Measurements from ENCODE around the gene AGPS.
"Not testable (repeated sequence)": the region's sequence is repeated elsewhere in the genome, so short reads cannot be mapped to it uniquely, and the experiment has no call there.

Gene AGPS

DNA sequence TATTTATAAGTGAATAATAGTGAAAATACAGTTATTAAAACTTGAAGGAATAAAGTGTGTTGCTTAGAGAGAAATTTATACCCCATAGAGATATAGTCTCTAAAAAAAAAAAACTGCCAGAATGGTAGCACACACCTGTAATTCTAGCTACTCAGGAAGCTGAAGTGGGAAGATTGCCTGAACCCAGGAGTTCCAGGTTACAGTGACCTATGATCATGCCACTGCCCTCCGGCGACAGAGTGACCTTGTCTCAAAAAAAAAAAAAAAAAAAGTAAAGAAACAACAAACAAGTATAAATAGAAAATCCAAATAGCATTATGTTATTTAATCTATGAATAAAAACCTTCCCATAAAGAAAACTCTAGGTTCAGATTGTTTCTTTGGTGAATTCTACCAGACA, 7.4 kb upstream of the AGPS start:
- no peak for DNase-seq (ENCODE audit: low spot score)

DNA sequence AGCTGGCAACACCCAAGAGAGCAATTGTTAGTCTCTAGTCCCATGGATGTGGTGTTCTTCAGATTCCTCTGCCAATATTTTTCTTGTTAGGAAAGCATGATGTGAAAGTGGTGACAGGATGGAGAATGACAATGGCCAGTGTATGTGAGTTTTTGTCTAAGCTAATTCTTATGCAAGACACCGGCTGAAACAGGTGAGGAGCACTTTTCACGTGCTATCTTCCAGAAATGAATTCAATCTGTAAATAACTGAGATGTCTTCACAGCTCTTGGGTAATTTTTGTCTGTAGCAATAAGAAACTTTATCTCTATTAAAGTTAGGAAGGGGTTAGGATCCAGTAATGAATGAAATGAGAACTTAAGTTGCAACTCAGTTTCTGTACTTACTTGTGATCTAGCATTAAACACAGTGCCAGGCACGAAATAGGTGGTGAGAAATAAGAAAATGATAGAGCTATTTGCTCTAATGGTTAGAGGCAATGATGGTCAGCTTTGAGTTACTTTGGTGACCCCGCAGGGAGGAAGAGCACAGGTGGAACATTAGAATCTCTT, 676 bp upstream of the AGPS start:
- no peak for DNase-seq (ENCODE audit: low spot score)

DNA sequence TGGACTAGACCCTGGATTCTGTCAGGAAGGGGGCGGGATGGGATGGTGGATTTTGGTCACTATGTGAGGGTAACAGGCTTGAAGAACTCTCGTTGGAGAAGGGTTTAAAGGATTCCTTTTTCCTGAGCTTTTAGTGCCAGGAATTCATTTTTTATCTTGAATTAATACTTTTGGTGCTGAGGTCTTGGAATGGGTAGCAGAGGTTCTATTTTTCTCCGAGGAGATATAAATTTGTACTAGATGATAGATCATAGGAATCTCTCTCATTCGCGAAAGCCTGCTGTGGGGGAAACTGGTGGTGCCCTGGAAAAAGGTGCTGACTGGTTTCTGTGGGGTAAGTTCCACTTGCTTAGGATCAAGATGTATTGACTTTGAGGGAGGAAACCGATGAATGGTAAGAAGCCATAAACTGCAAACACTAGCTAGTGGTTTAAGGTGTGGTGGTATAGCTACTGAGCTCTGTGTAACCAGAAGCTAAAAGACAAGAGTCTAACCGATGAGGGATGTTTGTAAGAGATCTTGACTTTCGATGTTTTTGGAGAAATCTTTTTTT, 706 bp downstream of the AGPS start:
- DNase-seq (ENCODE audit: low spot score): no peak

DNA sequence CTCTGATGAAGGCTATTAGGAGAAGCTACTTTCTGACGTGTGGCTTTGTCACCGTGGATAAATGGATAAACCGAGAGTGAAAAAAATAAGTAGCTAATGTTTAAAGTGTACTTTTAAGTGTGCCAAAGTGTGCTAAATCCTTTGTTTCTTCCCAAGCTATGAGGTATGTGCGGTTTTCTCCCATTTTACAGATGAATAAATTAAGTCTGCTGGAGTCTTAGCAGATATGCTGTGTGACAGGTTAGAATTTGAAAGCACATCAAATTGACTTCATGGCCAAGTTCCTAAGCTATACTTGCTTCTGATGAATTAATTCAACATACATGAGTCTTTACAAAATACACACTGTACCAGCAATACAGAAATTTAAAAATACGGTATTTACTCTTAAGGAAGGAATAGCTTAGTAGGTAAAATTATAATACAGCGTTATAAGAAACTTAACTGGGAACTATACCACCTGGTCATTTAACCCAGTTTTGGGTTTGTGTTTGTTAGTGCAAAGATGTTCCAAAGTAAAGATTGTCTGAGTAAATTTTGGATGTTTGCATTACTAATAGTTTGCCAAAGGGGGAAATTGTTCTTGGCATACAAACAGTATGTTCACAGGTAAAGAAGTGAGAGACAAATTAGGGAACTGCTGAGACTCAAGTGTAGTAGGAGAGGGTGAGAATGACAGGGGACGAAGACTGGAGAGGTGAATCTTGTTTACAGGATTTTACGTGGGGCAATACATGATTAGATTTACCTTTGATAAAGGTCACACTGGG, 1.4 kb downstream of the AGPS start:
- DNase-seq (ENCODE audit: low spot score): no peak

DNA sequence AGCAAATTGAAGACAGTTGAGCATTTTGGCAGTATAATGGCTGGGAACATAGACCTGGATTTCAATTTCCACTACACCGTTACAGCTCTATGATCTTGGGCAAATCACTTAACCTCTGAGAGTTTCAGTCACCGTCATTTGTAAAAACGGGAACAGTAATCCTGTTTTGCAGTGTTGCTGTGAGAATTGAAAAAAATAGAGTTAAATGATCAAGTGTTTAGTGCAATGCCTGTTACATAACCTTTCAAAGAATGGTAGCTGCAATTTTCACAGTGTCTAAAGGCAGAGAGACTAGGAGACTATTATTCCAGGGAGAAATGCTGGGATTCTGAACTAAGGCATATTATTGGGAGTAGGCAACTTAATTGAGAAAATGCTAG, 2.0 kb downstream of the AGPS start:
- no peak for DNase-seq (ENCODE audit: low spot score)

DNA sequence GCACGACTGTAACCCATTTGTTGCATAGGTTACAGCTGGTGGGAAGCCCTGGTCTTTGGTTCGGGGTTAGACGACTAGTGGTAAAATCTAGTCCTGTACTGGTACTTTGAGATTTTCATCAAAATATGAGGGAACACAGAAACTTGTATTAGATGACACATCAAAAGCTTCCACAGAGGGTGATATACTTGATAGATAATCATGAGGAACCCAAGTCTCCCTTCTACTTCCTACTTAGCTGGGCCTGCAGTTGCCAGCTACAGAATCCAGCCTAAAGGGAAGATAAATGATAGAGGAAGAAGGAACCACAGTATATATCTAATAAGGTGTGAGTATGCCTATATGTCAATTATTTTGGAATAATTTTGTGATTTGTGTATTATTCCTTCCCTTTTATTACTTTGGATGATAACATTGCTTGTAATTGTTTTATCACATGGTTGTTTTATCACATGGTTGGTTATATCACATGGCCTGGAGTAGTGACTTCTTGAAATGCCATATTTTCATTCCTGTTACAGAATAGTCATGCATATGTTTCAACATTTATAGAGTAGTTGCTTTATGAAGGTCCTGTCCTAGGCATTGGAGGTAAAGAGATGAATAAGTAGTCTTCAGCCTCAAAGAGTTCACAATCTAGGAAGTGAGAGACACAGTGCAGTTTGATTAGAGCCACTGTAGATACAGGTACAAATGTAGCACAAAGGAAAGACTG, 2.9 kb downstream of the AGPS start:
- DNase-seq (ENCODE audit: low spot score): no peak

DNA sequence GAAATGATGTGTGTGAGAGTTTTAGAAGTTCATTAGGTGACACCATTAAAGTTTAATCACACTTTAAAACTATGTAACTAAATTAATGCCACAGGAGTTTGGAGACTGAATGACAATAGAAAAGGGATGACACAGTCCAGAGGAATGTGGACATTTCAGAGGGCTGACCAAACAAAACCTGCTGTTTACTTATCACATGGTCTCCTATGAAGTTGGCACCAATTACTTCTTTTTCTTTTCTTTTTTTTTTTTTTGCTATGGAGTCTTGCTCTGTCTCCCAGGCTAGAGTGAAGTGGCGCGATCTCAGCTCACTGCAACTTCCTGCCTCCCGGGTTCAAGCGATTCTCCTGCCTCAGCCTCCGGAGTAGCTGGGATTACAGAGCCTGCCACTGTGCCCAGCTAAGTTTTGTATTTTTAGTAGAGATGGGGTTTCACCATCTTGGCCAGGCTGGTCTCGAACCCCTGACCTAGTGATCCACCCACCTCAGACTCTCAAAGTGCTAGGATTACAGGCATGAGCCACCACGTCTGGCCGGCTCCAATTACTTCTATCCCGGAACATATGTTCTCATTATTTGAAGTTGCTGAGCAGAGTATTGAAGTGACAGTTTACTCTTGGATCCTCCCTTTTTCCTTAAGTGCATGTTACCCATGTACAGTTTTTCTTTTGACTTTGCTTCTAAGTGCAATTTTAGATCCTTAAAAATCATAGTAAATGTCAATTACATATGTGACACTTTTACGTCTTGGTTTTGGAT, 4.3 kb downstream of the AGPS start:
- DNase-seq (ENCODE audit: low spot score): no peak

DNA sequence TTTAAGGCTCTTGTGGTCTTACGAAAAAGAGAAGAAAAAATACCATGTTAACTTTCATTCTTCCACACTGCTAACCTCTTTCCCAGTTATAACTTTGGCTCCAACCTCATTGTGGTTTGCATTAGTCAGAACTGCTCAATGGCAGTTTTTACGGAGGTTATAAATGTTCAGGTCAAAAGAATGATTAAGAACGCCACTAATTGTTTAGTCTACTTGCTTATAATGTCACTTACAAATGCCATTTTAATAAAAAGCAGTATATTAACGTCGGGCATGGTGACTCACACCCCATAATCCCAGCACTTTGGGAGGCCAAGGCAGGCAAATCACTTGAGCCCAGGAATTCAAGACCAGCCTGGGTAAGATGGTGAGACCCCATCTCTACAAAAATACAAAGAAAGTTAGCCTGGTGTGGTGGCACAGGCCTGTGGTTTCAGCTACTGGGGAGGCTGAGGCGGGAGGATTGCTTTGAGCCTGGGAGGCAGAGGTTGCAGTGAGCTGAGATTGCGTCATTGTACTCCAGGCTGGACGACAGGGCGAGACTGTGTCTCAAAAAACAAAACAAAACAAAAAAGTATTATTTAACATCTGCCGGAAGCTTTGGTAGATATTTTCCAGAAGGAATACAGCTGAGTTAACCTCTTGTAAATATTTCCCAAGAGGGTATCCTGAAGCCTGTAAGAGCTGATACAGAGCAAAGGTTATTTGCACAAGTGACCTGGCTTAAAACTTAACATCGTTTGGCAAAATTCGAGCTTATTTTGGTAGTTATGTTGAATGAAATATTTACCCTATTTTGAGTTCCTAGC, 5.1 kb downstream of the AGPS start:
- DNase-seq (ENCODE audit: low spot score): peak; percentile 35

DNA sequence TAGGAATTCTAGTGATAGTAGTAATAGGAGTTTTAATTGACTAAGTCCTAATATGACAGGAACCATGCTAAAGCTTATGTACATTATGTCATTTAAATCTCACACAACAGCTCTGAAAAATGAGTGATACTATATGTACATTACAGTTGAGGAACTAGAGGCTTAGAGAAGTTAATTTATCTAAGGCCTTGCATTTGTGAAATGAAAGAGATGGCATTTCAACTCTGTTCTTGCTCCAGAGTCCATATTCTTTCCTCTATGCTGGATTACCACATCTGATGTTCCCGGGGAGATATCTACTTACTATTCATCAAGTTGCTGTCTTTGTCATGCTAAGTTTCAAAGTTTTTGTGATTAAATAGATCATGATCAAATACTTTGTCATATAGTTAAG, 5.7 kb downstream of the AGPS start:
- no peak for DNase-seq (ENCODE audit: low spot score)

DNA sequence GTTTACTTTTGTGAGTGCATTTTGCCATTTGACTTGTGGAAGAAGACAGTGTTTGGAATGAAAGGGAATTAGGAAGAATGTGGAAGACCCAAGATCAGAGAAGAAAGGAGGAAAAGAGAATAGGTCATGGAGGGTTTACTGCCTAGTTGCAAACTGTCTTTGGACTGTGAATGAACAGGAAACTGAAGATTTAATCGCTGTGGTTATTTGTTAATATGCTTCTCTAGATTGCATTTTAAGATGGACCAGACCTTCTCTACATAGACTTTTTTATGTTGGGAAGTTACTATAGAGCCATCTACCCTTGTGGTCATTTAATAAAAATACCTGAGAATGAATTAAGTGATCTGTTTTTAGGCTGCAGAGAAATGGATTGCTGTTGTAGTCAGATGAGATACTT, 6.2 kb downstream of the AGPS start:
- DNase-seq (ENCODE audit: low spot score): no peak

DNA sequence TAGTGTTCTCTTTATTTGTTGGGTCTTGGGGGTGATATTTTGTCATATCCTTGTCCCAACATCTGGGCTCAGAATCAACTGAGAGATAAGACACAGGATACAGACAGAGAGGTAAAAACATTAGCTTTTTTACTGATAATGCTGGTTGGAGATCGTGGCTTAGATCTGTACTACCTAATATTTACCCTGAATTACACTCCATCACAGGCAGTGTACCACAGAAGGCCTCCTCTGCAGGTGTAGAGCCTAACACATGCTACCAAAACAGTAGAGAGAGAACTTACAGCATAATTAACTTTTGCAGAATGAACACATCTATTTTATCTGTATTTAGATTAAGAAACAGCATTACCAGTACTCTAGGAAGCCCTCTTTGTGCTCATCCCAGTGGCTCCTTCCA, 6.8 kb downstream of the AGPS start:
- DNase-seq (ENCODE audit: low spot score): no peak

DNA sequence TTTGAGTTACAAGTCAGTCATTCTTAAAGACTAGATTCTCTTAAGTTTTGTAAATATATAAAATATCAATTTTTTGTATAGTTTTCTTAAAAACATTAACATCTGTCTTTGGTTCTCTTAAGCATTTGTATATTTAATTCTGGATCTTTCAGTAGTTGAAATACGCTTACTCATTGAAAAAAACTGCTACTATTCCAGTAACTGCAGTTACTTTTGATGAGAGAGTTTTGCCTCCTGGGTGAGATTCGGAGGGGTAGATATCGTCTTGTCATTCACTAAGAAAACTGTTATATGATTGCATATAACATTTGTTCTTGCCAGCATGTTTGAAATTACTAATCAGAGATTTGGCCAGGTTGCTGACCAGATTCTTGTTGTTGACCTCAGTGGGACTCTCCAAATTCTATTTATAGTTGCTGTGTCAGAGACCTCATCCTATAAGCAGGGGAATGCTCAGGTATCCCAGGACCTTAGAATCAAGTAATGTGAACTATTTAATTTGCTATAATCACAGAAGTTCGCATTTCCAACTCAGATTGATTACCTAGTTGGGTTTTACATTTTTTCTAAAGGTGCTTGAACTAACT, 7.9 kb downstream of the AGPS start:
- no peak for DNase-seq (ENCODE audit: low spot score)

DNA sequence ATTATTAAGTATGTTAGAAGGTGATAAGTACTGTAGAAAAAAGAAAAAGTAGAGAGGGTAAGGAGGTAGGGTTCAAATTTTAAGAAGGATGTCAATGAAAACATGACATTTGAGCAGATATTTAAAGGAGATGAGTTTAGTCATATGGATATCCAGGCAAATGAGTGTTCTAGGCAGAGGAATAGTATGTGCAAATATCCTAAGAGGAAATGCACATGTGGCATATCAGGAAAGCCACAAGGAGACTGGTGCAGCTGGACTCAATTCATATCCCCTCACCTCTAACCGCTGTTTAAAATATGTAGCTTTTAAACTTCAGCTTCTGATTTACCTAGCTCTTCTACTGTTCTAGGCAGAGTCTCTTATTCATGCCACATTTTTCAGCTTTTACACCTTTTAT, 9.5 kb downstream of the AGPS start:
- DNase-seq (ENCODE audit: low spot score): no peak

DNA sequence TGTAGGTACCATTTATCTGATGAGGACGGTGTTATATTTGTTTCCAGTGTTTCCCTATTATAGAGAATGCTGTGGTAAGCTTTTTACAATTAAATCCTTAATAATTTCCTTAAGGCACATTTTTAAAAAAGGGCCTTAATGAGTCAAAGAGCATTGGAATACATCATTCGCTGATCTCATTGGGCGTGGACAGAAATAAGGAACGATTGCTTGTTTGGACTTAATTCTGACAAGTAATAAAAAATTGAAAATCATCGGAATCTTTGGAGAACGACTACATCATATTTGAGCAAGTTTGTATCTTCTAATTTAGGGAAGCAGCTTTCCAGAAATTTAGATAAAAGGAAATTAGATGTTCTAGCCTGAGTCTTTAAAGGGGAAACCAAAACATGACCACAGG, 11.3 kb downstream of the AGPS start:
- DNase-seq (ENCODE audit: low spot score): no peak

DNA sequence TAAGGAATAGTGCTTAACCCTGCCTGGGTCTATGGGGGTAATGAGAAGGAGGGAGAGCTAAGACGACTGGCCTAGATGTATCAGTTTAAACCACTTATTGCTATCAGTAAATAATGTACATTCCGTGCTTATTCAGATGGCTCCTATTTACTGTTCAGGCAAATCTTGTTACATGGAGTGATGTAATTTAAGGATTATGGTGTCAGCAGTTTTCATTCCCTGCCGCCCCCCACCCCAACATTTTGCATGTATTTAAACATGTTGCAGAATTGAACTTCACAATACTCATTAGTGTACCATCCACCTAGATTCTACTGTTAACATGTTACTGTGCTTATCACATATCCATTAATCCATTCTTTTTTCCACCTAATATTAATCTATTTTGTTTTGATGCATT, 11.7 kb downstream of the AGPS start:
- no peak for DNase-seq (ENCODE audit: low spot score)

DNA sequence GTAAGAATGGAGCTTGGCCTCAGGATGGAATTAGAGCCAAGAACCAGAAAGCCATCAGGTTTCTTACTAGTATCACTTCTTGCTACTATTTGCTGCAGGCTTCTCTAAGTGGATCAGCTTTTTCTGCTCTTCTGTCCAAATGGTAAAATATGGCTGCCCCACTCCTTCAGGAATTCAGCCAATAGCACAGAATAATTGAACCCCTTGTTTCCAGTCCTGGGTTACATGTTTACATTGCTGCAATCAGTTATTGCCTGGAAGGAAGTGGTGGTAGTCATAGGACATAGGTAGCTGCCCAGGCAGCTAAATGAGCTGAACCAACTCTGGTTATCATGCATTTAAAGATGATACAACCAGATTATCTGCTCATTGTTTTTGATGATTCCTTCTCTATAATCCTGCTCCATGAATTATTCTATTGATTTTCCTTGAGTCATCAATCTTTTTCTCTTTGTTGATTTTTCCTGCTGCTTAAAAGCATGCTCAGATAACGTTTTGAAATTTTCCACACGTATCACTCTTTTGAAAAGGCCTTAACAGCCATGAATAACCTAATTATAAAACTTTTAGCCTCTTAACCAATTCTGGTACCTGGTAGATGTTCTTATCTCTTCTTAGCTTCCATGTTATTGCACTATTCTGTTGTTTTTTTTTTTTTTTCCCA, 12.6 kb downstream of the AGPS start:
- DNase-seq (ENCODE audit: low spot score): no peak

DNA sequence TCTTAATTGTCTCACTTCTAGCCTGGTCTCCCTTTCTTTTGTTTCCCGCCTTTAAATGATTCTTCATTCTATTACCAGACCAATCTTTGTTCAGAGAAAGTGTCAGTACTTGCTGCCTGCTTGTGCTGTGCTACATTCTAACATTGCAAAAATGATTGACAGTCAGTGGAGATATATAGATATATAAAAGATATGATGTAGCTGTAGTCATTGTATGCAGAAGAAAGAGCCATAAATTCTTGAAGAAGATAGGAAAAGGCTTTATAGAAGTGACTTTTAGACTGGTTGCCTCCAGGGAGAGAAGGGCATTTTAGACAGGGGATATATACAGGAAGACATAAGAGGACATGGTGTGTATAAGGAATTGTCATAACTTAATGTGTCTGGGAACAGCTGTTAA, 13.6 kb downstream of the AGPS start:
- DNase-seq (ENCODE audit: low spot score): no peak

DNA sequence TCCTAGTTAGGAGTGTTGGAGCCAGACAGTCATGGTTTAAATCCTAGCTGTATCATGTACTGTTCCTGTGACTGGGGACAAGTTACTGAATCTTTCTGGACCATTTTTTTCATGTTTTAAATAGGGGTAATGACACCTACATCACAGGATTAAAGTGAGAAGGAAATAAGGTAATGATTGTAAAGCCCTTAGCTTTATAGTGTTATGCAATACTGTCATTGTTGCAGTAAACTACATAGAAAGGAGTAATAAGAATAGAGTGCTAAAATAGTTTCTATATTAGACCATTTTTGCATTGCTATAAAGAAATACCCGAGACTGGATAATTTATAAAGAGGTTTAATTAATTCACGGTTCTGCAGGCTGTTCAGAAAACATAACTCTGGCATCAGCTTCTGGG, 14.5 kb downstream of the AGPS start:
- DNase-seq (ENCODE audit: low spot score): no peak

DNA sequence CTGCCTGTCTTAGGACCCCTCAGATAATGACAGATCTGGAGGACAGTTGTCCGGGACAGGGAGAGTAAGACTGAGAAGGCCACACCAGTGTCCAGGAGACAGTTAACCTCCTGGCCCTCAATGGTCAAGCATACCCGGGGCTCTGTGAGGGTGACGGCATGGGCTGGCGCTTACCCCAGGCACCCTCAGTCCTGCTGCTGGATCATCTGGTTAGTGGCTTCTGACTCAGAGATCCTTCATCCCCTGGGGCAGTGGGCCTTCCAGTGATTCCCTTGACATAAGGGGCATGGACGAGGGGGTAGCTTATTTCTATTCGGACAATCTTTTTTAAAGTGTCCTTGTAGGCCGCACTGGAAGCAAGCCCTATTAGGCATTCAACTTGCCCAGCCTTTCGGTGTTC, 18.1 kb downstream of the AGPS start:
- DNase-seq (ENCODE audit: low spot score): not testable (repeated sequence)

DNA sequence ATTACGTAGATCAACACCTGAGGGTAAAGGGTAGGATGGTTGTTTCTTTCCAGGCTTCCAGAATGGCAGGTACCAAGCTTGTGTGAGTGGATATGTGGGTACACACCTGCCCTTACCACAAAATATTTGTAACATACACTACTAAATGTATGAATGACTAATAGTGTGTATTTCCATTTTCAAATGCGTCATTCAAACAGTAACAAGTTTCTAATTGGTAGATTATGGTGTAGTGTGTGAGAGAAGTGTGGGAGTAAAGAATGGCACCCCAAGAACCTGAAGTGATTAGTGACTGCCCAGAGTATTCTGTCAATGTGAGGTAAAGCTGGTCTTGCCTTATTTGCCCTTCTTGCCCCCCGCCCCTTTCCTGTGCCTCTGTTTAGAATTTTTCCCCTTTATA, 21.1 kb downstream of the AGPS start:
- no peak for DNase-seq (ENCODE audit: low spot score)

DNA sequence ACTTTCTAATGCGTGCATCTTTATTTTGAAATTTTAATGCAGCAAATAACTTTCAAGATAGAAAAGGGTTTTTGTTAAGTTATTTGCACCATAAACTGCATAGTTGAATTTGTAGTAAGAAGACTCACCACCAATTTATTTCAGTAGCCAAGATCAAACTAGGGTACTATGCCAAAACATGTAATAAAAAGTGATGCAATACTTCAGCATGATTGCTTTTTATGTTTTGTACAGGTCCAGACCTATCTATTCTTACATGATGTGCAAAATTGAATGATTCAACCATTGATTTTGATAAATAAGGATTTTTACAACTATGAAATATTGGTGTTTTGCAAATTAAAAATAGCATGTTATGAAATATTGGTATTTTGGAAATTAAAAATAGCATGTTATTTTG, 26.7 kb downstream of the AGPS start:
- DNase-seq (ENCODE audit: low spot score): no peak
